GM13976 (cell line): ENCODE results near the gene AUTS2.

ENCODE experiments used
- DNase-seq: peaks from one replicate; pipeline ENCODE4 v3.0.0; 2012; ENCODE audit warnings: low spot score
- CTCF ChIP-seq: IDR thresholded peaks from 2 replicates; pipeline ENCODE4 v1.5.1; 2012; ENCODE audit warnings: borderline replicate concordance, mild to moderate bottlenecking; ENCODE audit not compliant: insufficient read depth; ENCODE audit errors: extremely low read depth, missing control alignments, control extremely low read depth
- in situ Hi-C: fragments of 300-500 bp; cut with MboI; formaldehyde crosslinking; loops from one replicate; pipeline ENCODE4 v1.12.0; 2022; ENCODE audit warnings: low sequenced_read_pairs, mixed read lengths, inconsistent platforms; ENCODE audit not compliant: unreplicated experiment

Gene AUTS2

GRCh38 chr7:70735313-70735712 is 1137.0 kb downstream of the AUTS2 start:
- TF ChIP-seq CTCF, result no peak
- in situ Hi-C loops, result no loop called here
- DNase-seq, result no peak

GRCh38 chr7:70736715-70737460 is 1138.6 kb downstream of the AUTS2 start:
- TF ChIP-seq CTCF, result no peak
- in situ Hi-C loops, result no loop called here
- DNase-seq, result no peak

- no peak for DNase-seq
- TF ChIP-seq CTCF, result no peak
- in situ Hi-C loops, result no loop called here
Observed at GRCh38 chr7:70738151-70738885, 1140.0 kb downstream of the AUTS2 start.

GRCh38 chr7:70739646-70740210 is 1141.5 kb downstream of the AUTS2 start:
- DNase-seq, result no peak
- TF ChIP-seq CTCF, result no peak
- in situ Hi-C loops, result no loop called here

GRCh38 chr7:70741666-70742065 is 1143.4 kb downstream of the AUTS2 start:
- in situ Hi-C loops, result no loop called here
- no peak for TF ChIP-seq CTCF
- no peak for DNase-seq

GRCh38 chr7:70743531-70744325 is 1145.5 kb downstream of the AUTS2 start:
- DNase-seq, result no peak
- TF ChIP-seq CTCF, result no peak
- in situ Hi-C loops, result no loop called here
